ENCODE measurements around the gene CEP112. TPM values are rescaled to one million over a fixed set of nuclear protein-coding genes. Genes with fewer than 3 reads are reported as not detected.
A peak's percentile ranks its signal among the peaks of the same experiment; 100 is the strongest.

CEP112 gene
- total and polyA plus RNA-seq, 10 of the 15 experiments (the other 5 are each of a cell fraction or from before 2014, with no cell fraction given) = 0.11 to 3.8 (median 0.32) TPM; not detected in 1

DNA sequence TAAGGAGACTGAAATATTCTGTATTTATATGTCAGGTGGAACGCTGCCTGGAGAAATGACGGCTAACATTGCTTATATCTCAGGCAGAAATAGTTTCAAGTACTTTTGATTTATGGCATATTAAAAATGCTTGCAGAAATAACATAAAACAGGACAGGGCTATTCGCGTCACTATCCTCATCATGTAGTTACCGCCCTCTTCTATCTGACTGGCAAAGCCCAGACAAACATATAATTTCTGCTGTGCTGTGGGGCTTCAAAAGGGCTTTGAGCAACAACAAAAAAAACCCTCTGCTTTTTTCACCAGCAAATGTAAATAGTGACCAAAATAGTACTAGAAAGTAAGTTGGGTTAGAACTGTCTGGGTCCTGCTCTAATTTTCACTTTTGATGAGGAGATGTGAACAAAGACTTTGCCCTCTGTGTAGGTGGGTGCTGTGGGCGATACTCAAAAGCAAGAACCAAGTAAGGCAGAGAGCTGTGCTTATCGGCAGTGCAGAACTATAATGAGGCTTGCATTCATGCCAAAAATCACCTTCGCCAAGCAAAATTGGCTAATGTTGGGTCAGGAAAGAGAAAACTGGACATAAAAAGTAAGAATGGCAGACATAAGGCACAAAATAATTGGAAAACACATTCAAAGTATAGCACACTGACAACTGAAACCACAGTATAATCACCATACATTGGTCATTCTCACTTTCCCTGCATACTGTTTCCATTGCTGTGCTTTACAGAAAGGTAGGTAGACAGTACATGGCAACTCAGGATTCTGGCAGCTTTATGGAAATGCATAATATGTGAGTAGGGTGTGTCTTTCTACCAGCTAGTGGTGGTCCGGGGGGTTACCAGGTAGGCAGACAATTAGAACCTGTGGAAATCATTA is 479.3 kb downstream of the CEP112 start (continued):
- TF ChIP-seq SKIL (IDR thresholded peaks at IDR 0.05; ENCODE audit: low read depth, poor library complexity, severe bottlenecking) (peak; percentile 72), FOS (IDR thresholded peaks at IDR 0.05; ENCODE audit: borderline replicate concordance, extremely low read depth, insufficient read length) (no peak), ATF2 (IDR thresholded peaks at IDR 0.05; ENCODE audit: low read length) (no peak), YY1 (IDR thresholded peaks at IDR 0.05; ENCODE audit: low read depth, low read length) (no peak), SP1 (IDR thresholded peaks at IDR 0.05; ENCODE audit: low read depth, low read length) (no peak), NBN (IDR thresholded peaks at IDR 0.05) (peak; percentile 77), RCOR1 (conservative IDR thresholded peaks at IDR 0.05; ENCODE audit: low read depth, low read length) (no peak), IKZF1 (conservative IDR thresholded peaks at IDR 0.05) (peak; percentile 41), BCLAF1 (IDR thresholded peaks at IDR 0.05) (no peak), SUPT20H (IDR thresholded peaks at IDR 0.05; ENCODE audit: borderline replicate concordance, control insufficient read depth, low read depth, low read length) (no peak), ATF7 (IDR thresholded peaks at IDR 0.05; ENCODE audit: low read depth) (peak; percentile 84), SMARCA5 (IDR thresholded peaks at IDR 0.05) (0 out of 2 replicates have a peak, but pooled peaks have one; percentile 36), FOXK2 (IDR thresholded peaks at IDR 0.05) (peak; percentile 40; the same call in 1 of the 2 replicates)
- TF ChIP-seq, protein P1, sequence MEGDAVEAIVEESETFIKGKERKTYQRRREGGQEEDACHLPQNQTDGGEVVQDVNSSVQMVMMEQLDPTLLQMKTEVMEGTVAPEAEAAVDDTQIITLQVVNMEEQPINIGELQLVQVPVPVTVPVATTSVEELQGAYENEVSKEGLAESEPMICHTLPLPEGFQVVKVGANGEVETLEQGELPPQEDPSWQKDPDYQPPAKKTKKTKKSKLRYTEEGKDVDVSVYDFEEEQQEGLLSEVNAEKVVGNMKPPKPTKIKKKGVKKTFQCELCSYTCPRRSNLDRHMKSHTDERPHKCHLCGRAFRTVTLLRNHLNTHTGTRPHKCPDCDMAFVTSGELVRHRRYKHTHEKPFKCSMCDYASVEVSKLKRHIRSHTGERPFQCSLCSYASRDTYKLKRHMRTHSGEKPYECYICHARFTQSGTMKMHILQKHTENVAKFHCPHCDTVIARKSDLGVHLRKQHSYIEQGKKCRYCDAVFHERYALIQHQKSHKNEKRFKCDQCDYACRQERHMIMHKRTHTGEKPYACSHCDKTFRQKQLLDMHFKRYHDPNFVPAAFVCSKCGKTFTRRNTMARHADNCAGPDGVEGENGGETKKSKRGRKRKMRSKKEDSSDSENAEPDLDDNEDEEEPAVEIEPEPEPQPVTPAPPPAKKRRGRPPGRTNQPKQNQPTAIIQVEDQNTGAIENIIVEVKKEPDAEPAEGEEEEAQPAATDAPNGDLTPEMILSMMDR (IDR thresholded peaks at IDR 0.05 in 2 of 3, conservative IDR thresholded peaks at IDR 0.05 in 1 of 3; ENCODE audit: control insufficient read depth in 2 of 3, extremely low read depth in 1 of 3, insufficient read depth in 1 of 3, low read depth in 3 of 3, low read length in 3 of 3) = no peak
- TF ChIP-seq, protein P2, sequence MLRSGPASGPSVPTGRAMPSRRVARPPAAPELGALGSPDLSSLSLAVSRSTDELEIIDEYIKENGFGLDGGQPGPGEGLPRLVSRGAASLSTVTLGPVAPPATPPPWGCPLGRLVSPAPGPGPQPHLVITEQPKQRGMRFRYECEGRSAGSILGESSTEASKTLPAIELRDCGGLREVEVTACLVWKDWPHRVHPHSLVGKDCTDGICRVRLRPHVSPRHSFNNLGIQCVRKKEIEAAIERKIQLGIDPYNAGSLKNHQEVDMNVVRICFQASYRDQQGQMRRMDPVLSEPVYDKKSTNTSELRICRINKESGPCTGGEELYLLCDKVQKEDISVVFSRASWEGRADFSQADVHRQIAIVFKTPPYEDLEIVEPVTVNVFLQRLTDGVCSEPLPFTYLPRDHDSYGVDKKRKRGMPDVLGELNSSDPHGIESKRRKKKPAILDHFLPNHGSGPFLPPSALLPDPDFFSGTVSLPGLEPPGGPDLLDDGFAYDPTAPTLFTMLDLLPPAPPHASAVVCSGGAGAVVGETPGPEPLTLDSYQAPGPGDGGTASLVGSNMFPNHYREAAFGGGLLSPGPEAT (IDR thresholded peaks at IDR 0.05; ENCODE audit: low read depth) = peak; percentile 61; the same call in 1 of the 2 replicates

Data from GM12878 (cell line).